NCI-H187 treated with DMSO at 0.1 percent for 48 hours (cell line): Measurements from ENCODE around the gene SEMA3G.

Experiments used
- DNase-seq: peaks from one replicate; lab custom pipeline; 2025; lab: John Stamatoyannopoulos, UW

SEMA3G gene

DNA sequence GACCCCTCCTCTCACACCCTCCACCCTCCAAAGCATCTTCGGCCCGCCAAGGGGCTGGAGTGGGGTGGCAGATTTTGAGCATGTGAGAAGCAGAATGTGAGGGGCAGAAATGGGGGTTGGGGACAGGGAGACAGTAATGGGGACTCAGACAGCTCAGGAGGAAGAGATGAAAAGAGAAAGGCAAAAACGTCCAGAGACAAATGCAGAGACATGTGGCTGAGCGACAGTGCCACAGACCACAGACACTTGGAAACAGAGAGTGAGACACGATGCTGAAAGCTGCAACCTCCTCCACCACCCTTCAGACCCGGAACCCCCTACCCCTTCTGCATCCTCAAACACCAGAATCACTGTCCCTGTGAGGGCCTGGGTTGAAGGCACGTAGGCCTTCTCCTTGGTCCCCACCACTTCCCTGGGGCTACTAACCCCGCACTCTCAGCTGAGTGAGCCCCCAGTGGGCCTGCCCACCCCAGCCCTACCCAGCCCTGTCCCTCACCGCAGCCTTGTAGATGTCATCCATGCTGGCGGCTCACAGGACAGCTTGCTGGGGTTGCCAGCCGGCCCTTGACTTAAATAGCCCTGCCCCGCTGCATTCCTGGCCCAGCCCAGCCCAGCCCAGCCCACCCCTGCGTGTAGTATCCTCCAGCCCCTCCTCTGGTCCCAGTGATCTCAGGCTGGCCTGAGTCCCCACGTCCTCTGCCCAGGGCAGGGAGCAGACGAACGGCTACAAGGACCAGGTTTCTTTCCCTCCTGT lies 8.8 kb upstream of the SEMA3G start, which contains the start of gene TNNC1:
TSS of gene TNNC1 (minus strand) at position 546 of the 754 bp plus-strand sequence. CDS start at position 520, 26 bp downstream.
- DNase-seq = no peak

- DNase-seq = no peak
Observed at GRCh38 chr3:52452570-52453221, 7.8 kb upstream of the SEMA3G start.

GRCh38 chr3:52452126-52452525 lies 7.2 kb upstream of the SEMA3G start:
- no peak for DNase-seq

- DNase-seq = no peak
Observed at GRCh38 chr3:52451237-52452083, 6.6 kb upstream of the SEMA3G start.

DNA sequence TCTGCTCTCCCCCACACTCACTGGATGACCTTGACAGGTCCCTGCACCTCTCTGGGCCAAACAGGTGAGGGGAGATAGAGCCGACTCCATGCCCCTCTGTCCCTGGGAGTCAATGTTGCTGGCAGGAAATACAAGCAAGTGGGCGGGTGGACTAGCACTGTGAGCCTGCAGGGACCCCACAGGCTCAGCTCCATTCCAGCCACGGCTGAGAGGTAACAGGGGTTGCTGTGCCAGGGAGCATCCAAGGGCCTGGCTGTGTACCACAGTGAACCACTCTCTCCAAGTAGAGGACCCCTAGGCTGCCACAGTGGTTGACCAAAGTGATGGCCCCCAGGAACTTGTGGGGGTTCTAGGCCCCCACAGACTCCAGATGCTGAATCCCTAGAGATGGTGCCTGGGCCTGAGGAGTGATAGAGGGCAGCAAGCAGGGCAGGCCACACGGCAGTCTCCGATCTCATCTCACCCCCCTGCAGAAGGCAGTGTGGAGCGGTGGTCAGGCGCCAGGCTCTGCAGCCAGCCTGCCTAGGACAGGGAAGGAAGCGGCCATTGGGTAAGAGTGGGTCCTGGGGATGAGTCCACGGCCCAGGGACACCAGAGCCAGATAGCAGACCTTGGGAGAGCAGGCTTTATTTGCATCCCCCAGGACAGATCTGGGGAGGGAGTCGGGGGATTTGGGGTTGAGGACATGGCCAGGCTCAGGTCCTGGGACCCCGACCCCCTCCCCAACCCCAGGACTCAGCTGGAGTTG lies 5.8 kb upstream of the SEMA3G start:
- DNase-seq = no peak

- no peak for DNase-seq
Observed at GRCh38 chr3:52447512-52448355, 2.8 kb upstream of the SEMA3G start.

DNA sequence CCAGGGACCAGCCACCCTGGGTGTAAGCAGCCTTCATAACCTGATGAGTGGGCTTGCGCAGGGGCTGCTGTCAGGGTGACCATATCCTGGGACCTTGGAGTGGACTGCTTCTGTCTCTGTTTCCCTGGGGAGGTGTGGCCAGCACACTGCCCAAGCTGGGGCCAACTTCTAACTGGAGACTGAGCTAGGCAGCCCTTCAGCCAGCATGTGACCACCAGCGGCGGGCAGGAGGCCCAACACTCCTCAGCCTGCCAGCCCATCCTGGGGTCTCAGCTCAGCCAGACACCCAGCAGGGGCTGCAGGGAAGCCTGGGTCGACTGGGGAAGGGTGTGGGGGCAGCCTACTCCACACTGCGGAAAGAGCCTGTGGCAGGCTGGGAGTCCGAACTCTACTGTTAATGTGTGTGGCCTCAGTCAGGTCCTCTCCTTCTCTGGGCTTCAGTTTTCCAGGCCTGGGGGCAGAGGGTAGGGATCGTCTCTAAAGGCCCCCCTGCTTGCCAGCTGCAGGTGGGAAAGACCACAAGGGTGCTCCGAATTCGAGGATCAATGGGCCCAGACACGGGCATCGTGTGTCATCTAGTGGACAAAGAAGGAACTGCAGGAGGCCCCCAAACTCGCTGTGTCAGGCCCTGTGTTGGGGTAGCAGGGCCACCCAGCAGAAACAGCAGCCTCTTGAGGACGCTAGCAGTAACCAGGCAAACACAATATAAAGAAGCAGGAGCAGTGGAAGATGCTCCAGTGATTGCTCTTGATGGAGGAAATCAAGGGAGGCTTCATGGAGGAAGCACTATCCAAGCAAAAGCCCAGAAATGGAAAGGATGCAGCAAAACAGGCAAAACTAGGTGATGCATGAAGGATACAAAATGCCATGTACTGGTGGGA lies 2.0 kb upstream of the SEMA3G start:
- no peak for DNase-seq

- DNase-seq = no peak
Observed at GRCh38 chr3:52446042-52446441, 1.1 kb upstream of the SEMA3G start.

DNA sequence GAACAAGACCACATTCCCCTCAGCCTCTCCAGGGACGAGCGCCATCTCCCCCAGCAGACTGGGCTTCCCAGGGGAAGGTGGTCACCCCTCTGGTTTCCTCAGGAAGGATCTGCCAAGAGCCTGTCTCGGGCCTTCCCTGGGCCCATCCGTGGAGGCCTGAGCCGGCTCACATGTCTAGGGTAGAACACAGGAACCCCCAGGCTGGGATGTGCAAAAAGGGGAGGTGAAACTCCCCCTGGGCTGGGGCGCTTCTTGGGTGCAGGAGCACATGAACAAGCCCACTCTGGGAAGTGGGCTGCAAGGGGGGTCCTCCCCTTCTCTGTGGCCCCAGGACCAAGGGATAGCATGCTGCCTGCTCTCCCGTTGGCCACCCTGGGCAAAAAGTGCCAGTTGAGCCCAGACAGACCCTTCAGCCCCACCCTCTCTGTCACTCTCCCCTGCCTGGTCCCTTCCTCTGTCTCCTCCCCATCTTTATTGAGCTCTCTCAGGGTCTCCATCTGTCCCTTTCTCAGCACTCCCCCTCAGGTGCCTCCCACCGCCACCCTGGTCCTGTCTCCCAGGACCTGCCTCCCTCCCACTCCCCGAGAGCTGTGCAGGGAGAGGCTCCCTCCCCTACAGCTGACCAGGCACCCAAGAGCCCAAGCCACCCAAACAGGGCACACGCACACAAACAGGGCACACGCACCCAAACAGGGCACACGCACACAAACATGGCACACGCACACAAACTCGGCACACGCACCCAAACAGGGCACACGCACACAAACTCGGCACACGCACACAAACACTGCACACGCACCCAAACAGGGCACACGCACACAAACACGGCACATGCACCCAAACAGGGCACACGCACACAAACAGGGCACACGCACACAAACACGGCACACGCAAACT lies 864 bp downstream of the SEMA3G start:
- DNase-seq = no peak

GRCh38 chr3:52443268-52443610 lies 1.7 kb downstream of the SEMA3G start:
- DNase-seq = no peak

- no peak for DNase-seq
Observed at GRCh38 chr3:52442409-52443267, 2.3 kb downstream of the SEMA3G start.

DNA sequence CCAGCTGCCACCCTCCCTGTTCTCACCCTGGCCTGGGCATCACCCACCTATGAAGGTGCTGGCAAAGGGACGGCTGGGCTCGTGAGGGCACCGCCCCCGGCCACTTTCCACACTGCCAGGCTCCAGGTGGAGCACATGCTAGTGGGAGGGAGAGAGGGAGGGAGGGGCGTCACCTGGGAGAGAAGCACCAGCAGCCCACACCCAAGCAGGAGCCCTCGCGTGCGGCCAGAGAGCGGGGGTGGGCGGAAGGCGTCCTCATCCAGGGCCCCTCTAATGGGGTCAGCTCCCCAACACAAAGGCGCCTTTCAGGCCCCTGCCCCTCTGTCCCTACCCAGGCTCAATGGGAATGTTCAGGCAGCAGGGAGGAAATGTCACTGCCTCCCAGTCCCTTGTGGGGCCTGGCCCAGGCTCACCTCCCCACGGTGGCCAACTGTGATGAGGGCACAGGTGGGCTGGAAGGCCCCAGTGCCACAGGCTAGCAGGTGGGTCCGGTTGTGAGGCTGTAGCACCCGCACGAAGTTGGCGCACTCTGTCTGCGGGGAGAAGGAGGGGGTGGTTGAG lies 3.1 kb downstream of the SEMA3G start:
- no peak for DNase-seq

- no peak for DNase-seq
Observed at GRCh38 chr3:52441091-52441771, 3.7 kb downstream of the SEMA3G start.

DNA sequence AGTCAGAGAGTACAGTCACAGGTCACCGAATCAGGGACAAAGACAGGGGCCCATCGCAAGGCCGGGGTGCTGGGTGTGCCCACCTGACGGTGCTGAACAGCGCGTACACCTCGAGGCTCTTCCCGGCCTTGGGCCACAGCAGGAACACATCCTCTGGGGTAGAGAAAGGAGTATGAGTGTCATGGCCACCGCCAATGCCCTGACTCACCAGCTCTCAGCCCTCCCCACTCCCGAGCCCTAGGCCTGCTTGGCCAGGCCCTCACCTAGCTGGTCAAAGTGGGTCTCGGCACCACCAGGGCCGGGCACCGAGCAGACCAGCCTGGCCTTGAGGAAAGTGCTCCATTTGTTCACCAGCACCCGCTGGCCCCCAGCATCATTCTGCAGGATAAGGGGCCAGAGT lies 4.2 kb downstream of the SEMA3G start:
- DNase-seq = no peak

GRCh38 chr3:52440249-52440551 lies 4.7 kb downstream of the SEMA3G start:
- DNase-seq = no peak

DNA sequence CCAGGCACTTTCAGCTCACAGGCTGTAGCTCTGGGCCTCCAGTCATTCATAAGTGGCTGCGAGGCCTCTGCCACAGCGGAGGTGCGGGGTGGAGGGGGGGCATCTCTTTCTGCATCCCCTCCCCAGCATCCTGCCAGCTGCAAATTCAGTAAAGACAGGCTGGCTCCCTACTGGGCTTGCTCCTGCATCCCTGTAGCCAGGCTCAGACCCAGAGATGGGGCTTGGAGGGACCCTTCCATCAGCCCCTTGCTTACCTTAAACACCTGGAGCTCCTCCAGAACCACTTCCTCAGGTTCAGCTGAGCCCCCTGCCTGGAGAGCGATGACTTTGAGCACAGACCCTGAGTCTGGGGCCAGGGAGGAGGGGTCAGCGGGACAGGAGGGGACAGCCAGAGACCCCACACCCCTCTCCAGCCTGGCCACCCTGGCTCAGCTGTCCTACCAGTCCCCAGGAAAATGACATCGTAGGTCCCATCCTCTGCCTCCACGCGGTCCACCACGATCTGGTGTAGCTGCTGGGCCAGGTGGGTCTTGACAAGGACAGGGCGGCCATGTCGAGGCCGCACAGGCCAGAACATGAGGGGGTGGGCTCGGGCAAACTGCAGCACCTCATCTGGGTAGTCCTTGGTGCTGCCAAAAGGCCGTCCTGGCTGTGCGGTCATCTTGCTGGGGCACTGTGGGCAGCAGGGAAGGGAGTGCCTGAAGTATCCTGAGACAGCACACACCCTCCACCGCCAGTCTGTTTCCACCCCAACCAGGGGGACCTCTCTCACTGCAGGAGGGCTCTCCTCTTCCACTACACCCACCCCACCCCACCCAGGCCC lies 5.3 kb downstream of the SEMA3G start:
- DNase-seq = no peak
